HG02571 (cell line): ENCODE data around the gene MYOZ3.

Experiments used
- ATAC-seq: cut with Tn5 transposase; IDR thresholded peaks from one replicate; pipeline ENCODE4 v1.9.1; 2021; ENCODE audit warnings: mild to moderate bottlenecking, moderate library complexity; ENCODE audit not compliant: unreplicated experiment

MYOZ3 gene

GRCh38 chr5:150700246-150700593 is 39.2 kb downstream of the MYOZ3 start:
- ATAC-seq, result no peak

GRCh38 chr5:150700594-150701377 is 39.7 kb downstream of the MYOZ3 start, which contains the start of gene RBM22:
Gene RBM22 (minus strand): TSS chr5:150701062. CDS start chr5:150700985, 77 bp downstream.
- ATAC-seq, result peak; percentile 97

- no peak for ATAC-seq
These were observed 42.7 kb downstream of the MYOZ3 start for GRCh38 chr5:150703762-150704161.

- no peak for ATAC-seq
These were observed 45.8 kb downstream of the MYOZ3 start for GRCh38 chr5:150706776-150707390.

GRCh38 chr5:150710165-150710564 is 49.1 kb downstream of the MYOZ3 start:
- no peak for ATAC-seq

- no peak for ATAC-seq
These were observed 62.8 kb downstream of the MYOZ3 start for GRCh38 chr5:150723845-150724244.
